PFSK-1 (cell line): Measurements from ENCODE around the gene CALCOCO2.

Source experiments
- FOXP2 ChIP-seq: optimal IDR thresholded peaks from 2 replicates; pipeline ENCODE3; 2011; ENCODE audit warnings: borderline replicate concordance, control low read depth, inconsistent platforms; ENCODE audit not compliant: insufficient read depth; ENCODE audit errors: extremely low read length, extremely low read depth
- POLR2AphosphoS5 ChIP-seq: IDR thresholded peaks from 2 replicates; pipeline ENCODE4 v1.6.1; 2012; ENCODE audit warnings: low read depth, mild to moderate bottlenecking, control low read depth, low read length, moderate library complexity
- REST ChIP-seq, 2 experiments: IDR thresholded peaks; 2 replicates each; pipeline versions ENCODE4 v1.6.1 to v1.8.0; 2011 to 2012; ENCODE audit warnings: low read depth in 2 of 2, low read length in 2 of 2, control low read depth in 1 of 2, inconsistent platforms in 1 of 2, mild to moderate bottlenecking in 1 of 2, moderate library complexity in 1 of 2; ENCODE audit not compliant: insufficient read depth in 1 of 2
- SIN3A ChIP-seq: IDR thresholded peaks from 2 replicates; pipeline ENCODE4 v1.6.1; 2012; ENCODE audit warnings: mild to moderate bottlenecking, low read length, moderate library complexity, borderline replicate concordance; ENCODE audit not compliant: insufficient read depth
- TAF1 ChIP-seq: IDR thresholded peaks from 2 replicates; pipeline ENCODE4 v1.6.1; 2012; ENCODE audit warnings: low read length, control low read depth, borderline replicate concordance; ENCODE audit not compliant: insufficient read depth

The CALCOCO2 gene

GRCh38 chr17:48804936-48805411, 25.9 kb upstream of the CALCOCO2 start:
- TF ChIP-seq FOXP2: no peak
- TF ChIP-seq SIN3A: no peak
- no peak for TF ChIP-seq POLR2AphosphoS5
- TF ChIP-seq REST (IDR thresholded peaks at IDR 0.05; ENCODE audit: insufficient read depth in 1 of 2, low read depth in 2 of 2, low read length in 2 of 2): no peak
- TF ChIP-seq TAF1: no peak

GRCh38 chr17:48809182-48809581, 21.7 kb upstream of the CALCOCO2 start:
- TF ChIP-seq FOXP2 (no peak), REST (IDR thresholded peaks at IDR 0.05; ENCODE audit: insufficient read depth in 1 of 2, low read depth in 2 of 2, low read length in 2 of 2) (no peak), SIN3A (no peak), POLR2AphosphoS5 (no peak), TAF1 (no peak)

GRCh38 chr17:48812001-48812400, 18.8 kb upstream of the CALCOCO2 start:
- no peak for TF ChIP-seq POLR2AphosphoS5
- TF ChIP-seq REST (IDR thresholded peaks at IDR 0.05; ENCODE audit: insufficient read depth in 1 of 2, low read depth in 2 of 2, low read length in 2 of 2): no peak
- no peak for TF ChIP-seq SIN3A
- no peak for TF ChIP-seq FOXP2
- no peak for TF ChIP-seq TAF1

- TF ChIP-seq REST (IDR thresholded peaks at IDR 0.05; ENCODE audit: insufficient read depth in 1 of 2, low read depth in 2 of 2, low read length in 2 of 2) (no peak), FOXP2 (no peak), POLR2AphosphoS5 (no peak), SIN3A (no peak), TAF1 (no peak)
Measured at GRCh38 chr17:48814504-48814903, 16.3 kb upstream of the CALCOCO2 start.

GRCh38 chr17:48815311-48815710, 15.5 kb upstream of the CALCOCO2 start:
- no peak for TF ChIP-seq SIN3A
- TF ChIP-seq FOXP2: no peak
- no peak for TF ChIP-seq REST (IDR thresholded peaks at IDR 0.05; ENCODE audit: insufficient read depth in 1 of 2, low read depth in 2 of 2, low read length in 2 of 2)
- no peak for TF ChIP-seq POLR2AphosphoS5
- no peak for TF ChIP-seq TAF1
